Aorta (tissue), 5 donors: Measurements from ENCODE around the gene SPECC1. TPM values are rescaled to one million over a fixed set of nuclear protein-coding genes. Genes with fewer than 3 reads are reported as not detected.

ENCODE experiments used
- ATAC-seq: fragments of 200-7000 bp; cut with Tn5 transposase; one replicate; pipeline ENCODE4 v1.9.1; 2022; ENCODE audit warnings: moderate library complexity; ENCODE audit not compliant: low FRiP score
- DNase-seq, 2 donors: peaks; one replicate each; pipeline ENCODE4 v3.0.0-alpha.2; 2020
- H3K27ac ChIP-seq, 2 donors: one replicate each; pipeline ENCODE4 v1.5.1; 2013; ENCODE audit warnings: low read length in 2 of 2, mild to moderate bottlenecking in 2 of 2, moderate library complexity in 2 of 2, control low read depth in 1 of 2, inconsistent platforms in 1 of 2, low read depth in 1 of 2
- H3K27me3 ChIP-seq, 2 donors: one replicate each; pipeline ENCODE4 v1.6.1; 2013; ENCODE audit warnings: control low read depth in 1 of 2, low read length in 1 of 2, mild to moderate bottlenecking in 1 of 2, moderate library complexity in 1 of 2; ENCODE audit not compliant: insufficient read depth in 2 of 2, control insufficient read depth in 1 of 2
- H3K36me3 ChIP-seq, 2 donors: one replicate each; pipeline ENCODE4 v1.6.1; 2013; ENCODE audit warnings: control low read depth in 1 of 2, low read length in 1 of 2, mild to moderate bottlenecking in 1 of 2; ENCODE audit not compliant: insufficient read depth in 2 of 2, control insufficient read depth in 1 of 2
- H3K4me1 ChIP-seq, 2 donors: one replicate each; pipeline ENCODE4 v1.6.1; 2013; ENCODE audit warnings: low read length in 2 of 2, control low read depth in 1 of 2, mild to moderate bottlenecking in 1 of 2, moderate library complexity in 1 of 2; ENCODE audit not compliant: insufficient read depth in 2 of 2, control insufficient read depth in 1 of 2
- H3K4me3 ChIP-seq, 2 donors: one replicate each; pipeline ENCODE4 v1.5.1; 2013; ENCODE audit warnings: low read length in 2 of 2, control low read depth in 1 of 2, mild to moderate bottlenecking in 1 of 2
- H3K9me3 ChIP-seq: one replicate; pipeline ENCODE4 v1.6.1; 2013; ENCODE audit warnings: mild to moderate bottlenecking, low read length; ENCODE audit not compliant: control insufficient read depth
- WGBS, 2 donors: extraction: QIAGEN DNeasy Blood & Tissue Kit; methylation state at CpG; one replicate each; pipeline ENCODE4 v1.1.7; 2013; 5-methylcytosine and 5-hydroxymethylcytosine counted together
- intact Hi-C, 2 donors: fragments of 100-400 bp; cut with DNase I; formaldehyde crosslinking; loops; one replicate each; pipeline versions ENCODE4 v1.14.2 to v1.15.0; 2022
- polyA plus RNA-seq, 2 donors: library from polyadenylated mRNA; stranded (reverse); fragments of 200-250 nt; gene quantifications; one replicate each; pipeline ENCODE4 v1.2.3, GENCODE V29; 2013
- total RNA-seq, 2 donors: library from RNA; stranded (reverse); fragmentation: NEBNext Ultra II Directional; extraction: Animal tissue kit (Norgen Biotek cat#: 25700); gene quantifications; one replicate each; pipeline ENCODE4 v1.2.1, GENCODE V29; 2021
- donor health status: healthy with polysubstance abuse.
- donor health status: Bipolar disorder and iron deficiency.
- donor health status: DM: no; HTN: no; CAD: no.
- donor health status: DM: no; HTN: no; CAD: no.
- donor health status: DM: yes; HTN: yes; CAD: no.

The SPECC1 gene
- total and polyA plus RNA-seq, 4 donors = 37.4 to 68.8 (median 50.3) TPM

DNA sequence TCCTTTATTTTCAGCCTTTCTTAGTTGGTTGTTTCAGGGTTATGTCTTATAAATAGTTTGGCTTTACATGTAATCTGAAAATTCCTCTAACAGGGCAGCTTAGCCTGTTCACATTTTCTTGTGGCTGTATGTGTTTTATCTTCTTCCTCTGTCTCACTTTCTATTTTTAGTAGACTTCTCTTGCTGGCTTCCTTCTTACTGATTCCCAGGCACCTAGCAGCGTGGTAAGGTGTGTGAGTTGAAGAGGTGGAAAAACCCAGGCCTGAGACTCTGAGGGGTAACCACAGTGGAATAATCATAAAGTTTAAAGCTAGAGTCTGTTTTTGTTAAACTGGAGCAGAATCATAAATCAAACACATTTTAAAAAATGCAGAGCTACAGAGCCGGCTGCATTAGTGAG, 267.3 kb downstream of the SPECC1 start:
- H3K4me1 ChIP-seq = peaks cover 0 to 2% of the 10 kb centered on the region in 2 donors
- no peak overlapping the region for H3K4me3 ChIP-seq
- 19 to 27% methylated on average over 2 of the region's 2 CpGs for WGBS, 2 donors
- ATAC-seq (no peak), DNase-seq (no peak)
- H3K27me3 ChIP-seq = no peaks in the 10 kb centered on the region
- H3K27ac ChIP-seq = peak overlapping the region in 1 of 2 donors; percentile 49
- no peaks in the 10 kb centered on the region for H3K36me3 ChIP-seq
- no peaks in the 10 kb centered on the region for H3K9me3 ChIP-seq
- intact Hi-C loops = no loop called here

DNA sequence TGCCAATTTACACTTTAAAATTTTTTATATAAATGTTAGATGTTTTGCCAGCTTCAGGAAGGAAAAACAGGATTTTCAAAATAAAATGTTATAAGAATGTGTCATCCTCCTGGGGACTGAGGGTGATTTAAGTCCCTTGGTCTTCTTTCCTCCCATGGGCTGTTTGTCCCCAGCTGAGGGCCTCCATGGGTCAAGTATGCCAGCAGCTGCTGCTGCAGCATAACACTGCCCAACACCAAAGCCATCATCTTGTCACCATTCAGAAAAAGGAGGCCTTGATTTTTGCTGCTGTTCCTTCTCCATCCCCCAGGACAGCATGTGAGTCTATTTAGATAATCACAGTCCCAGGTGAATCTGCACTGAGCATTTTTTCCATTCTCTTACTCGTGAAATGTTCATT, 269.6 kb downstream of the SPECC1 start:
- H3K27me3 ChIP-seq = no peaks in the 10 kb centered on the region
- intact Hi-C loops = no loop called here
- 73 to 81% methylated on average over 1 of the region's 1 CpG for WGBS, 2 donors
- ATAC-seq (no peak), DNase-seq (no peak)
- no peak overlapping the region for H3K27ac ChIP-seq
- H3K4me1 ChIP-seq = peaks cover 0 to 2% of the 10 kb centered on the region in 2 donors
- no peaks in the 10 kb centered on the region for H3K9me3 ChIP-seq
- no peak overlapping the region for H3K4me3 ChIP-seq
- H3K36me3 ChIP-seq = no peaks in the 10 kb centered on the region

DNA sequence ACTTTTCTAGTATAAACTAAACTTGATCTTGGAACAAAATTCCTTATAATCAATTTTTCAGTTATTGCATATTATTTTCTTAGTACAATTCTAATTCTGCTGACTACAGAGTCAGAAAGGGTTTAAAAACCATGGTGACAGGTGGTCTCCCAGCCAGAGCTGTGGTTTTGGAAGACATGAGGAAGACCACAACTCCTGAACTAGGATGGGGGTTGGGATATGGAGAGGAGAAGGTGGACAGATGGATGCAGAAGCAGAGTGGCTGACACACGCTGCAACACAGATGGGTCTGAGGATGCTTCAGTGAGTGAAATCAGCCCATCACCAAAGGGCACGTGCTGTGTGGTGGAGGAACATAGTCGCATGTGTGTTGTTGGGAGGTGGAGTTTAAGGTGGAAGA, 270.5 kb downstream of the SPECC1 start:
- H3K9me3 ChIP-seq = no peaks in the 10 kb centered on the region
- H3K27ac ChIP-seq = no peak overlapping the region
- intact Hi-C loops = no loop called here
- no peaks in the 10 kb centered on the region for H3K36me3 ChIP-seq
- H3K27me3 ChIP-seq = no peaks in the 10 kb centered on the region
- H3K4me3 ChIP-seq = no peak overlapping the region
- no peak for ATAC-seq
- WGBS, 2 donors = 96 to 97% methylated on average over 3 of the region's 3 CpGs
- peaks cover 0 to 2% of the 10 kb centered on the region in 2 donors for H3K4me1 ChIP-seq
- DNase-seq = no peak

DNA sequence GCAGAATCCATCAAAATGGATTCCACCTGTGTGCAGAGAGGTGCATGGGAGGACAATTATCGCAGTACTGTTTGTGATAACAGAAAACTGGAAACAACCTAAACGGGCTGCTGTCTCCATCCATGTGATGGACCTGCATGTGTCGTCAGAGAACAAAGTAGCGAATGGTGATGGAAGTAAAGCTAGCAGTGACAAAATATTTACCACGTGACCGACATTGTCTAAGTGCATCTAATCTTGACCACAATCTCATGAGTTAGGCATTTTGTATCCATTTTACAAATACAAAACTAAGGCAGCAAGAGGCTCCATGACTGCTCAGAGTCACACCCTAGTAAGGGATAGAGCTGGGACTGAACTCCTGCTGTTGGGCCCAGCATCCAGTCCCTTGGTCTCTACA, 270.9 kb downstream of the SPECC1 start:
- Histone ChIP-seq H3K9me3 (no peaks in the 10 kb centered on the region), H3K4me1 (peaks cover 0 to 2% of the 10 kb centered on the region in 2 donors), H3K27me3 (no peaks in the 10 kb centered on the region), H3K27ac (no peak overlapping the region), H3K36me3 (peaks cover 0 to 2% of the 10 kb centered on the region in 2 donors), H3K4me3 (no peak overlapping the region)
- 98% methylated on average over 6 of the region's 6 CpGs for WGBS, 2 donors
- no peak for DNase-seq
- no peak for ATAC-seq
- intact Hi-C loops = no loop called here

DNA sequence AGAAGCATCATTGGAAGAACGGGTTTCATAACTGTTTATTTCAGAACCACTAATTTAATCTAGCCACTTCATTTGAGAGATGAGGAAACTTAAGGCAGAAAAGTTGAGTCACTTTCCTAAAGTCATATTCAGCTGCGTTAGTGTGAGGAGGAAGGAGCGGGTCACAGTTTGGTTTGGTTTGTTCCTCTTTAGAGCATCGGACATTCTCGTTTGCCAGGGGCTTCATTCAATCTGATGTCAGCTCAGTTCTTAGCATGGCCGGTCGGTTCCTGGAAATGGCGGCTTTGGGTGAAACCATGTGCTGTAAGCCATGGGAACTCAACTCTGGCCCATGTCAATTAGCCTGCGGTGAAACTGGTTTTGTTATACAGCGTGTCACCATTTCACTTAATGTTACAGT, 271.7 kb downstream of the SPECC1 start:
- intact Hi-C loops = no loop called here
- no peak for DNase-seq
- H3K27ac ChIP-seq = no peak overlapping the region
- no peak for ATAC-seq
- peaks cover 0 to 2% of the 10 kb centered on the region in 2 donors for H3K4me1 ChIP-seq
- no peaks in the 10 kb centered on the region for H3K9me3 ChIP-seq
- peaks cover 0 to 2% of the 10 kb centered on the region in 2 donors for H3K36me3 ChIP-seq
- no peak overlapping the region for H3K4me3 ChIP-seq
- WGBS, 2 donors = 97 to 100% methylated on average over 10 of the region's 10 CpGs
- H3K27me3 ChIP-seq = no peaks in the 10 kb centered on the region

DNA sequence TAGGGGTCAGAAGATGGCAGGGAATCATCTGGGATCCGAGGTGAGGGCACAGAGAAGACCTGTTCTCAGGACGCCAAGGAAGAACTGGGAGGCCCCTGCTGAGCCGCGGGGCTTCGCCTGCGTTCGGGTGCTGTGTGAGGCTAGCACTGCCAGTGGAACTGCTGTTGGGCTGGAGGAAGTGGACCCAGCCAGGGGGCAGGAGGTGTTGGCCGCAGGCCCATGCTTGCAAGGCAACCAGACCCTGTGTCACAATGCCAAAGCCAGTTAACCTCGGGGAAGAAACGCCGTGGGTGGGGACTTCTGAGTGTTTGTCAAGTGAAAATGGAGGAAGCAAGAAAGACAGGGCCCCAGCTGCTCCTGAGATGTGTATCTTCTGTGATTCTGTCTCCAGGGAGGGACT, 272.7 kb downstream of the SPECC1 start:
- H3K27ac ChIP-seq = peak overlapping the region in 1 of 2 donors; percentile 19
- no peaks in the 10 kb centered on the region for H3K9me3 ChIP-seq
- ATAC-seq = peak; percentile 58
- no peak overlapping the region for H3K4me3 ChIP-seq
- peaks cover 0 to 2% of the 10 kb centered on the region in 2 donors for H3K36me3 ChIP-seq
- 6 to 7% methylated on average over 11 of the region's 11 CpGs for WGBS, 2 donors
- no peaks in the 10 kb centered on the region for H3K27me3 ChIP-seq
- intact Hi-C loops = no loop called here
- peak; percentile 80 to 89 for DNase-seq
- H3K4me1 ChIP-seq = no peaks in the 10 kb centered on the region

DNA sequence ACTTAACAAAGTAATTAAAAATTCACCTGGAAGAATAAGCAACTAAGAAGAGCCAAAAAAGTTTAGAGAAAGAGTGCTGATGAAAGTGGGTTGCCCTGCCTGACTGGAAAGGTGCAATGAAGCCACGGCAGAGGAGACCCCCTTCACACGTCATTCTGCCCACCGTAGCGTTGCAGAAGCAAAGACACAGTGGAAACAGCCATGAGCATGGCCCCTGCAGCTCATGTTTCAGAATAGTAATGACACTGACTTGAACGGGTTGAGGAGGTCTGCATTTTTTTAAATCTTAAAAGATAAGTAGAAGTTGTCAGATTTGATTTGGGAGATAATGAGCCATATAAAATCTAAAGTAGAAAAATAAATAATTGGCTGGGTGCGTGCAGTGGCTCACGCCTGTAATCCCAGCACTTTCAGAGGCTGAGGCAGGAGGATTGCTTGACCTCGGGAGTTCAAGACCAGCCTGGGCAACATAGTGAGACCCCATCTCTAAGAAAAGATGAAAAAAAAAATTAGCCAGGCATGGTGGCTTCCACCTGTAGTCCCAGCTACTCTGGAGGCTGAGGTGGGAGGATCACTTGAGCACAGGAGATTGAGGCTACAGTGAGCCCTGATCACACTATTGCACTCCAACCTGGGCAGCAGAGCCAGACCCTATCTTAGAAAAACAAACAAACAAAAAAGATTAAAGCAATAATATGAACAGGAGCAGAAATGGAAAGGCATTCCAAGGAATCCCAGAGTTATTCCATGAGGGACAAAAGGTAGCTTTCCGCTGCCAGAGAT, 273.6 kb downstream of the SPECC1 start:
- WGBS, 2 donors = 94 to 95% methylated on average over 9 of the region's 9 CpGs
- H3K27me3 ChIP-seq = no peaks in the 10 kb centered on the region
- ATAC-seq (no peak), DNase-seq (no peak)
- peaks cover 0 to 2% of the 10 kb centered on the region in 2 donors for H3K36me3 ChIP-seq
- H3K4me1 ChIP-seq = no peaks in the 10 kb centered on the region
- no peak overlapping the region for H3K27ac ChIP-seq
- H3K4me3 ChIP-seq = no peak overlapping the region
- no peaks in the 10 kb centered on the region for H3K9me3 ChIP-seq
- intact Hi-C loops = no loop called here

DNA sequence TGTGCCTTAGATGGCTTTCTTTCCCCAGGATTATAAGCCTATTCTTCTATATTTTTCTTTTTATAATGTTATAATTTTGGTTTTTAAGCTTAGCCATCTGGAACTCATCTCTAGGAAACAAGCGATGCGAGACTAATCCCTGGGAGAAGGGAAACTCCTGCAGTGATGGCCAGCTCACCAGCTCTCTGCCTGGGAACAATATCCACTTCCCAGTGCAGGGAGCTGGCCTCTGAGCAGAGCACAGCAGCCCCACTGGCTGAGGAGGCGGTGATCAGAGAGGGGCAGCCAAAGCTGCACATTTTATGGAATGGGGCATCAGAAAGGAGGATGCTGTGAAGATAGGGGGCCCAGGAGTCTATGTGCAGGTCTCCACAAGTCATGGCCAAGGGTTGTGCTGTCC, 274.9 kb downstream of the SPECC1 start:
- intact Hi-C loops = no loop called here
- no peak overlapping the region for H3K27ac ChIP-seq
- peaks cover 0 to 2% of the 10 kb centered on the region in 2 donors for H3K36me3 ChIP-seq
- 80 to 82% methylated on average over 3 of the region's 3 CpGs for WGBS, 2 donors
- no peaks in the 10 kb centered on the region for H3K27me3 ChIP-seq
- H3K4me3 ChIP-seq = no peak overlapping the region
- no peaks in the 10 kb centered on the region for H3K9me3 ChIP-seq
- DNase-seq (no peak), ATAC-seq (no peak)
- no peaks in the 10 kb centered on the region for H3K4me1 ChIP-seq

DNA sequence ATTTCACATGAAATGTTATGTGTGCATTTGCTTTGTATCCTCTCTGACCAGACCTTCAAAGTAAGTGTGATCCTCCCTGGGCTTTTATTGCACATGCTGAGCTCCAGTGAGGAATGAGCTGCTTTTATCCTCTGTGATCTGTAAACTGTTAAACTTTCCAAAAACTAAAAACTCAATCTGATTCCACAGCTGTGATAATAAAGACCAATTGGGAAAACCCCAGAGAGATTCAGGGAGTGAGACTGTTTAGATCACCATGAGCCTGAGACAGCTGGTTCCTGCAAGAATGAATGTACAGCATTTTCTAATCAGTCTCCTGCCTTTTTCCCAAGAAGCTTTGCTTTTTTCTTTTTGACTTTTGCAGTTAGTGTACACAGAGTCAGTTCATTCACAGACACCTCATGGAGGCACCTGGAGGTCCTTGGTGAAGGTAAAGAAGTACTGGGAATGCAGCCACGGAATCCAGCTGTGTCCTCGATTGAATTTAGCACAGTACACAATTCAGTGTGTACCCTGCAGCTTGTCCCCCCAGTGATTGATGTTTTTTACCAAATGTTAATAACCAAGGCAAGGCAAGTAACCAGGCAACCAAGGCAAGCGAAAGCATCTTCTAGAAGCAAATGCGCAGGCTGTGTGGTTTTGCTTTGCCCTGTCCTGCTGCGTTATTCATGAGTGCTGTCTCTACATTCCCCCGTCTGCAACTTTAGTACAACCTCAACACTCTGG, 275.6 kb downstream of the SPECC1 start:
- intact Hi-C loops = no loop called here
- DNase-seq (no peak), ATAC-seq (no peak)
- 84 to 85% methylated on average over 6 of the region's 6 CpGs for WGBS, 2 donors
- Histone ChIP-seq H3K27ac (no peak overlapping the region), H3K27me3 (no peaks in the 10 kb centered on the region), H3K36me3 (peaks cover 0 to 2% of the 10 kb centered on the region in 2 donors), H3K9me3 (no peaks in the 10 kb centered on the region), H3K4me1 (no peaks in the 10 kb centered on the region), H3K4me3 (no peak overlapping the region)
